Skeletal muscle tissue (tissue), 4 donors: ENCODE measurements around the gene KRT10. TPM values are rescaled to one million over a fixed set of nuclear protein-coding genes. Genes with fewer than 3 reads are reported as not detected.

Source experiments
- H3K27ac ChIP-seq: one replicate; pipeline ENCODE4 v1.7.0; 2013; ENCODE audit warnings: mild to moderate bottlenecking, low read depth, low read length, inconsistent platforms
- H3K27me3 ChIP-seq, 3 donors: one replicate each; pipeline ENCODE4 v1.7.0; 2013; ENCODE audit warnings: low read length in 3 of 3; ENCODE audit not compliant: control insufficient read depth in 3 of 3, insufficient read depth in 3 of 3
- H3K36me3 ChIP-seq, 3 donors: one replicate each; pipeline ENCODE4 v1.7.0; 2013; ENCODE audit warnings: low read length in 3 of 3; ENCODE audit not compliant: control insufficient read depth in 3 of 3, insufficient read depth in 3 of 3
- H3K4me1 ChIP-seq, 3 donors: one replicate each; pipeline ENCODE4 v1.7.0; 2013; ENCODE audit warnings: low read length in 3 of 3, mild to moderate bottlenecking in 3 of 3; ENCODE audit not compliant: control insufficient read depth in 3 of 3, insufficient read depth in 3 of 3
- H3K4me3 ChIP-seq, 3 donors: one replicate each; pipeline ENCODE4 v1.7.0; 2013; ENCODE audit warnings: low read length in 3 of 3
- H3K9ac ChIP-seq, 3 donors: one replicate each; pipeline ENCODE4 v1.7.0; 2013; ENCODE audit warnings: low read length in 3 of 3, mild to moderate bottlenecking in 3 of 3, moderate library complexity in 2 of 3, low read depth in 1 of 3
- H3K9me3 ChIP-seq, 3 donors: one replicate each; pipeline ENCODE4 v1.7.0; 2013; ENCODE audit warnings: low read length in 3 of 3; ENCODE audit not compliant: control insufficient read depth in 3 of 3
- total RNA-seq: library from RNA; depleted of rRNA; stranded (reverse); fragments of >200 nt; gene quantifications from one replicate; pipeline ENCODE4 v1.2.3, GENCODE V29; 2014
- donor health status: Osteomylitis.

Gene KRT10
- total RNA-seq, 1 donor from 2014 or later, result 2.6 TPM

DNA sequence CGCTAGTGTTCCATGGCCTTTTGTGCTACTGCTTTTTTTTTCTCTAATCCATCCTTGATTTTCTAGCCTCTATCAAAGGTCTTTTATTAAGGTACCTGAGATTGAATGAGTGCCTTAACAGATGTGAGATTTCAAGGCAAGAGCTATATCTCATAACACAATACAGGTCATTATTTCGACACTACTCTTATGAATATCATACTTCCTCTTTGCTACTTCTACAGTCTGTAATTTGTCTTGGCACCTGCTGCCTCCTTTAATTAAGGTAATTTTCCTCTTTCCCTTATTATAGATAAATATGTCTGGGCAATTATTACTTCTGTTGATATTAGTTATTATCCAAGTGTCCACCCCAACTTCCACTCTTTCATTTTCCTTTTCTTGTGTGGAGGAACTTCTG lies 27.9 kb downstream of the KRT10 start:
- no peak overlapping the region for H3K9ac ChIP-seq
- no peaks in the 10 kb centered on the region for H3K36me3 ChIP-seq
- no peaks in the 10 kb centered on the region for H3K9me3 ChIP-seq
- H3K27me3 ChIP-seq, result peaks cover 16 to 20% (median 17%) of the 10 kb centered on the region in 3 donors
- no peak overlapping the region for H3K27ac ChIP-seq
- H3K4me3 ChIP-seq, result no peak overlapping the region
- H3K4me1 ChIP-seq, result no peaks in the 10 kb centered on the region

DNA sequence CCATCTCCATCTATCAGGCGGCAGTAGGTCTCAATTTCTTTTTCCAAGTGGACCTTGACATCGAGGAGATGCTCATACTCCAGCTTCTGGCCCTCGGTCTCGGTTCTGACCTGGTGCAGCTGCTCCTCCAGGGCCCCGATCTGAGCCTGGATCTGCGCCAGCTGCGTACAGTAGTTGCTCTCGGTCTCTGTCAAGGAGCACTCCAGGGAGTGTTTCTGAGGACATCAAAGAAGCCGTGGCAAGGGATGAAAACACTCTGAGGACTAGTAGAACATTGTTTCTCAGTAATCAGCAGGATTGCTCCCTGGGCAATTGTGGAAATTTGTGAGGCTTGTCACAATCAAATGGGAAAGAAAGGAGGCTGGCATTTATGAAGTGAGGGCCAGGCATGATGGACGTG lies 28.6 kb downstream of the KRT10 start:
- Histone ChIP-seq H3K9ac (no peak overlapping the region), H3K9me3 (no peaks in the 10 kb centered on the region), H3K4me3 (no peak overlapping the region), H3K4me1 (no peaks in the 10 kb centered on the region), H3K27ac (no peak overlapping the region), H3K36me3 (no peaks in the 10 kb centered on the region), H3K27me3 (peaks cover 14 to 18% (median 15%) of the 10 kb centered on the region in 3 donors)

DNA sequence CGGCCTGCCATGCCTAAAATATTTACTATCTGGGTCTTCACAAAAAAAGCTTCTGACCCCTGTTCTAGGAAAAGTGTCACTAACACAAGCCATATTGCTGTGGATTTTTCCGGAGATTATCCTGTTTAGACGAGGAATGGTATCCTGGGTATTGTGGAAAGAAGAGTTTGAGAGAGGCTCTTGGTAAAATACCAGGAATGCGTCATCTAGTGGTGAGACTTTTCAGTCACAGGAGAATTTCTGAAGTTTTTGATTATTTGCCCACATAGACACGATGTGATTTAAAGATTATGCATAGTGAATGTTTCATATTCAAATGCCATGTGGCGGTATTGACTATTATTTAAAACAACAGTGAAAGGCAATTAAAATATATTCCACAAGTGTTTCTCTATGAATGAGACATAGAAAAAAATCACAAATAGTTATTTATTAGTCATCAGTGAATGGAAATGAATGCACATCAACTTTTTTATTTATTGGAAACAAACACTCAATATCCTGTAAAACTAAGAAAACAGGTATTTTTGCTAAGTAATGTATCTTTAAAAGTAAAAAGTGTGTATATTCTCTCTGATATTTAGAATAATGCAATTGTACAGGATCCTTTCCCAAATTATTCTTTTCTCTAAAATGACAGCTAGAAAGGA lies 30.5 kb downstream of the KRT10 start:
- H3K9ac ChIP-seq, result no peak overlapping the region
- H3K27ac ChIP-seq, result no peak overlapping the region
- no peak overlapping the region for H3K4me3 ChIP-seq
- H3K36me3 ChIP-seq, result no peaks in the 10 kb centered on the region
- H3K27me3 ChIP-seq, result peaks cover 11 to 14% (median 13%) of the 10 kb centered on the region in 3 donors
- no peaks in the 10 kb centered on the region for H3K4me1 ChIP-seq
- H3K9me3 ChIP-seq, result no peaks in the 10 kb centered on the region

DNA sequence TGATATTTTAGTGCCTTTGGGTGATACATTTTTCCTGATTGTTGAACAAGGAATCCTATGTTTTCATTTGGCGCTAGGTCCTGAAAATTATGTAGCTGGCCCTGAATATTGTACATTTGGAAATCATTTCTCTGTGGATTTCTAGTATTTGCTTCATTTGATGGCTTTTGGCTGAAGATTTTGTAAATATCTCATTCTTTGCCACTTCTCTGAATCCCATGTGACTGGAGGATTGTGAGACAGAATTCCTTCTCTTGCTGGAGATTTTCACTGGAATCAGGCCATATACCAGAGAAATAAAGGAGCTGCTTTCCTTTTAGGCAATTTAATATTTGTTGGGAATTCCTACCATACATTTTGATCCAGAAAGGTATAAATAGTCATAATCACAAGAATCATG lies 31.3 kb downstream of the KRT10 start:
- Histone ChIP-seq H3K4me3 (no peak overlapping the region), H3K9me3 (no peaks in the 10 kb centered on the region), H3K4me1 (no peaks in the 10 kb centered on the region), H3K27ac (no peak overlapping the region), H3K27me3 (peaks cover 3 to 11% (median 6%) of the 10 kb centered on the region in 3 donors), H3K36me3 (no peaks in the 10 kb centered on the region), H3K9ac (no peak overlapping the region)

DNA sequence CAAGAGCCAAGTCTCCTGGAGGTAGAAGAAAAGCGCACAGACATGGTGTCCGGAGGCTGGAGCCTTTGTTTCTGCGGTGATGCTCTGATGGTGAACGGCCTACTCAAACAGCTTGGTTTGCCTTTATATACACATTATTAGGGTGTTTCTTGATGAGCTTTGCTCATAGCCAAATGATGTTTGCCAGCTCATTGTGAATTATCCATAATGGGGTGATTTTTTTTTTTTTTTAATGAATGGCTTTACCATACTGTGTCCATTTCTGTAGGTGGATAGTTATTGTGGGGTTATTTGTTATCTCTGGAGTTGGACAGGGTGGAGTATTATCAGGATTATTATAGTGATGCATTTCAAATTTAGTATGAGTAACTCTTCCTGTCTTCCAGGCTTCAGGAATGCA lies 40.0 kb downstream of the KRT10 start, which contains the start of gene KRT27:
Gene KRT27 (minus strand): TSS at position 101 of the 400 bp plus-strand sequence. CDS start 57 bp downstream, at position 44.
- Histone ChIP-seq H3K4me3 (no peak within 1 kb of the TSS), H3K9ac (no peak within 1 kb of the TSS), H3K36me3 (no peaks in the 10 kb centered on the region), H3K4me1 (no peaks in the 10 kb centered on the region), H3K27me3 (peaks cover 9 to 28% (median 11%) of the 10 kb centered on the region in 3 donors), H3K27ac (no peak within 1 kb of the TSS), H3K9me3 (peaks cover 0 to 2% (median 0%) of the 10 kb centered on the region in 3 donors)

DNA sequence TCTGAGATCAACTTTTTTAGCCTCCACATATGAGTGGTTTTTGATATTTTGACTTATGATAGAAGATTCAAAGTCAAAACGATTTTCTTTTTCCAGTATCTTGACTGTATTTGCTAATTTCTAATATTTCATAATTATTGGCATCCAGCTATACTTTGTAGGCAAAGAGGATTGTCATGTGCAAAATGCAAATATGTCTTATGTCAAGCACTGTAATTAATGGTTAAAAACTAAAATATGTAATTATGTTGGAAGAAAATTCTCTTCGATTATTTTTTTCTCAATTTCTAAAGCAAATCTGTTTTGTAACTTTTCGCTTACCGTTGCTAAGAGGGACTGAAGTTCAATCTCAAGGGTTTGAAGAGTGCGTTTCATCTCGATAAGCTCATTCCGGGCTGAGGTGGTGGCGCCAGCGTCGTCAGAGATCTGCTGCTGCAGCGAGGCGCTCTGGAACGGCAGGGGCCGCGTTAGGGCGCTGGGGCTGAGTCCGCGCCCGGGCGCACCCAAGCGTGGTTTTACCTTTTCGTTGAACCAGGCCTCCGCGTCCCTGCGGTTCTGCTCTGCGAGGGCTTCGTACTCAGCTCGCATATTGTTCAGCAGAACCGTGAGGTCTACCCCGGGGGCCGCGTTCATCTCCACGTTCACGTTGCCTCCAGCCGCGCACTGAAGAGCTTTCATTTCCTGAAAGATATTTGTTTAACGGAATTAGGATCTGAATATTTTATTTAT lies 43.1 kb downstream of the KRT10 start:
- Histone ChIP-seq H3K4me3 (no peak overlapping the region), H3K27me3 (peaks cover 11 to 34% (median 18%) of the 10 kb centered on the region in 3 donors), H3K36me3 (no peaks in the 10 kb centered on the region), H3K27ac (no peak overlapping the region), H3K9ac (no peak overlapping the region), H3K9me3 (peaks cover 0 to 2% (median 0%) of the 10 kb centered on the region in 3 donors), H3K4me1 (no peaks in the 10 kb centered on the region)

DNA sequence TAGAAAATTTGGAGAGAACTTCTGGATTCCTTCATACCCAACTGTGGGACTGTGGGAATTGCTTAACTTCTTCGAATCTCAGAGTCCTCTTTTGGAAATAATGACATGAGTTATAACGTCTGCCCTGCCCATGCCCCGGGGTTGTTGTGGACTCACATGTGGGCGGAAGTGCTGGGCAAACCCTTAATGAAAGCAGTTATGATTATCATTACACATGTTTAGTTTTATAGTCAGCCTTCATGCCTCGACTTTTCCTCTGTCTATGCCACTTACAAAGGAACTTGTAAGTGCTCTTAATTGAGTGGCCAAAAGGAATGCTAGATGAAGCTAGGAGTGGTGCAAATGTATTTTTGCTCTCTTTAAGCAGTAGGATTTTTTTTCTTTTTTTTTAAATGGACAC lies 44.0 kb downstream of the KRT10 start:
- Histone ChIP-seq H3K36me3 (no peaks in the 10 kb centered on the region), H3K27ac (no peak overlapping the region), H3K27me3 (peaks cover 13 to 34% (median 19%) of the 10 kb centered on the region in 3 donors), H3K9me3 (peaks cover 0 to 2% (median 0%) of the 10 kb centered on the region in 3 donors), H3K9ac (no peak overlapping the region), H3K4me1 (no peaks in the 10 kb centered on the region), H3K4me3 (no peak overlapping the region)

DNA sequence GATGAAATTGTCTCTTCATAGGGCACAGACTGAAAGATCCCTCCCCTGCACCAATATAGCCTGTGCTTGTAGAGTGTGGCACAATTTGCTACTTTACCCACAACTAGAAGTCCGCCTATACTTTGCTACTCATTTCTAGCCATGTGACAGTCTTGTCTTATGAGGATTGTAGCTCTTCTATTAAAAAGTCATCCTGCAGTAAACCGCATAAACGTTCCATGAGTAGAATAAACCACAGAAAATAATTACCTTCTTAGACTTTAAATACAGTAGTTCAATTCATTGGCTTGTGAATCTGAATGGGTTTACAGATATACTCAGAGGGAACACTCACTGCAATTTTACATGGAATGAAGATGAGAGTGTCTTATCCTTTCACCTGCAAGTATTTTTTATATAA lies 44.4 kb downstream of the KRT10 start:
- no peaks in the 10 kb centered on the region for H3K36me3 ChIP-seq
- no peak overlapping the region for H3K4me3 ChIP-seq
- H3K9me3 ChIP-seq, result peaks cover 0 to 2% (median 0%) of the 10 kb centered on the region in 3 donors
- H3K9ac ChIP-seq, result no peak overlapping the region
- H3K27me3 ChIP-seq, result peaks cover 13 to 34% (median 19%) of the 10 kb centered on the region in 3 donors
- no peak overlapping the region for H3K27ac ChIP-seq
- no peaks in the 10 kb centered on the region for H3K4me1 ChIP-seq

DNA sequence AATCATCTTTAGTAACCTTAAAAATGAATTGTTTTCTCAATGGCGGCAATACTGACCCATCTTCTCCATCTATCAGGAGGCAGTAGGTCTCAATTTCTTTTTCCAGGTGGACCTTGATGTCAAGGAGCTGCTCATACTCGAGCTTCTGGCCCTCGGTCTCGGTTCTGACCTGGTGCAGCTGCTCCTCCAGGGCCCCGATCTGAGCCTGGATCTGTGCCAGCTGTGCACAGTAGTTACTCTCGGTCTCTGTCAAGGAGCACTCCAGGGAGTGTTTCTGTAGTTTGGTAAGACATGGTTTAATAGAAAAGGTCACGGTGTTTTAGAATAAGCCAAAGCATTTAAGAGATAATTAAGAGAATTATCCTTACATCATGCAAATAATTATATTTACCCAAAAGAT lies 45.0 kb downstream of the KRT10 start:
- Histone ChIP-seq H3K9ac (no peak overlapping the region), H3K9me3 (peaks cover 0 to 2% (median 0%) of the 10 kb centered on the region in 3 donors), H3K27me3 (peaks cover 16 to 34% (median 19%) of the 10 kb centered on the region in 3 donors), H3K27ac (no peak overlapping the region), H3K4me1 (no peaks in the 10 kb centered on the region), H3K4me3 (no peak overlapping the region), H3K36me3 (no peaks in the 10 kb centered on the region)

DNA sequence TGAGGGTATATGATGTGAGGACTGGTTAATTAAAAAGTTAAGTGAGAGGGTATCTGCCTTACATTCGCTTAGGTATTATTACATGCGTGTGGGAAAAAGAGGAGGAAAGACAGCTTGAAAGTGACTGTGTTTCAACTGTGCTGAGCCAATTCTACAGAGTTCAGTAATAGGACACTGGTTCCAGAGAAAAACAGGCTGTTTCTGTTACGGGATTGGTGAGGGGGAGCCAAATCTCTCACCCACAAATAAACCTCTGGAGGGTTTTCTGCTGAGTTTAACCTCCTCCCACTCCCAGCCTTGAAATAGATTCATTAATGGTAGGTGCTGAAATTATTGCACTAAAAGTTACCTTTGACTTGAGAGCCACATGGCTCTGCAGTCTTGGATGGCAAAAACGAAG lies 46.5 kb downstream of the KRT10 start:
- Histone ChIP-seq H3K27ac (no peak overlapping the region), H3K9ac (no peak overlapping the region), H3K36me3 (no peaks in the 10 kb centered on the region), H3K4me3 (no peak overlapping the region), H3K4me1 (no peaks in the 10 kb centered on the region), H3K9me3 (peaks cover 0 to 2% (median 0%) of the 10 kb centered on the region in 3 donors), H3K27me3 (peaks cover 18 to 31% (median 23%) of the 10 kb centered on the region in 3 donors)
